Glutamatergic neuron (in vitro differentiated cells): ENCODE results near the gene DIDO1. TPM values are rescaled to one million over a fixed set of nuclear protein-coding genes. Genes with fewer than 3 reads are reported as not detected.
"Not testable (repeated sequence)": the region's sequence is repeated elsewhere in the genome, so short reads cannot be mapped to it uniquely, and the experiment has no call there.

Experiments
- DNase-seq: peaks from one replicate; pipeline ENCODE4 v3.0.0; 2022
- H3K27ac Mint-ChIP-seq: one replicate; pipeline ENCODE4 v1.8.0; 2020; ENCODE audit warnings: mild to moderate bottlenecking, mixed read lengths, inconsistent platforms; ENCODE audit not compliant: unreplicated experiment
- H3K27me3 Mint-ChIP-seq: one replicate; pipeline ENCODE4 v1.8.0; 2020; ENCODE audit warnings: mild to moderate bottlenecking, moderate library complexity, mixed read lengths, inconsistent platforms; ENCODE audit not compliant: unreplicated experiment
- H3K36me3 Mint-ChIP-seq: one replicate; pipeline ENCODE4 v1.8.0; 2020; ENCODE audit warnings: mild to moderate bottlenecking, mixed read lengths, inconsistent platforms; ENCODE audit not compliant: unreplicated experiment
- H3K4me1 Mint-ChIP-seq: one replicate; pipeline ENCODE4 v1.8.0; 2020; ENCODE audit warnings: mild to moderate bottlenecking, low read depth, mixed read lengths, inconsistent platforms; ENCODE audit not compliant: unreplicated experiment
- H3K4me3 Mint-ChIP-seq: one replicate; pipeline ENCODE4 v1.8.0; 2020; ENCODE audit warnings: mild to moderate bottlenecking, mixed read lengths, inconsistent platforms; ENCODE audit not compliant: unreplicated experiment
- H3K9me3 Mint-ChIP-seq: one replicate; pipeline ENCODE4 v1.8.0; 2020; ENCODE audit warnings: mild to moderate bottlenecking, moderate library complexity, mixed read lengths, inconsistent platforms; ENCODE audit not compliant: unreplicated experiment
- CTCF ChIP-seq: fragments of 200-600 bp; sonication (generic); IDR thresholded peaks from one replicate; pipeline ENCODE4 v1.5.0; 2021; ENCODE audit not compliant: partially characterized antibody, unreplicated experiment
- total RNA-seq: library from RNA; stranded (reverse); fragmentation: NEBNext Ultra II Directional; extraction: Animal tissue kit (Norgen Biotek cat#: 25700); gene quantifications from one replicate; pipeline ENCODE4 v1.2.1, GENCODE V29; 2021; ENCODE audit not compliant: unreplicated experiment

Gene DIDO1
- total RNA-seq, 1 donor from 2014 or later: 77.8 TPM

GRCh38 chr20:62858058-62858830, 68.1 kb downstream of the DIDO1 start:
- H3K9me3 Mint-ChIP-seq: peaks cover 11% of the 10 kb centered on the region
- no peak for TF ChIP-seq CTCF
- peak overlapping the region; percentile 12 for H3K27ac Mint-ChIP-seq
- H3K4me3 Mint-ChIP-seq: peak overlapping the region; percentile 68
- no peak for DNase-seq
- H3K27me3 Mint-ChIP-seq: peaks cover 7% of the 10 kb centered on the region
- peaks cover 17% of the 10 kb centered on the region for H3K4me1 Mint-ChIP-seq
- H3K36me3 Mint-ChIP-seq: peaks cover 11% of the 10 kb centered on the region

DNA sequence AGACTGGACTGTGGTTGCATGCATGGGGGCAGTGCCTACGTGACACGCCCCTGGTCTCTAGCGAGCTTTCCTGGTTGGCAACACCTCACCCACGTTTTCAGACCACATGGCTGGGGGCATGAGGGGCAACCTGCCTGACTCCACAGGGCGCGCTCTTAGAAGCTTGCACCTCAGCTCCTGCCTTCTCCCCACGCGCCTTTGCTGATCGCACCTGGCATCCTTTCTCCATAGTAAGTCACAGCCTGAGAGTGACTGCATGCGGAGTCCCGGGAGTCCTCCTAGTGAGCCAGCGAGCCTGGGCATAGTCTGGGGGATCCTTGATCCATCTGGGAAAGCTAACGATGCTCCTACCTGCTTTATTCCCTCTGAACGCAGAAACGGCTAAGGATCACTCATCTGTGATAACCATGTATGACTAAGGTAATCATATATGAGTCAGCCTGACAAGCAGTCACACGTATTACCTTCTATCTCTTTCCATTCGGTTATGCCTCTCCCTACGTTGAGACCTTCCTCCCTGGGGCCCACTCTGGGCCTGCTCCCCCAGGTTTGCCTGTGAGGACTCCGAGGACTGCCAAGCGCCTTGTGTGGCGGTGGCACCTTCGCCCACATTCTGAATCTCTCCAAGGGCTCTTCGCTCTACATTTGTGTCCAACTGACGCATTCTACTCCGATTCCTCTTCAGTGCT, 69.2 kb downstream of the DIDO1 start:
- TF ChIP-seq CTCF: no peak
- peaks cover 7% of the 10 kb centered on the region for H3K27me3 Mint-ChIP-seq
- H3K36me3 Mint-ChIP-seq: peaks cover 6% of the 10 kb centered on the region
- DNase-seq: no peak
- H3K9me3 Mint-ChIP-seq: peaks cover 8% of the 10 kb centered on the region
- H3K27ac Mint-ChIP-seq: peak overlapping the region; percentile 56
- peaks cover 12% of the 10 kb centered on the region for H3K4me1 Mint-ChIP-seq
- H3K4me3 Mint-ChIP-seq: no peak overlapping the region

GRCh38 chr20:62855120-62855519, 71.2 kb downstream of the DIDO1 start:
- peaks cover 7% of the 10 kb centered on the region for H3K27me3 Mint-ChIP-seq
- H3K36me3 Mint-ChIP-seq: peaks cover 6% of the 10 kb centered on the region
- H3K4me1 Mint-ChIP-seq: peaks cover 10% of the 10 kb centered on the region

GRCh38 chr20:62854121-62854520, 72.2 kb downstream of the DIDO1 start:
- no peak for DNase-seq
- Mint-ChIP-seq H3K27ac (no peak overlapping the region), H3K9me3 (peaks cover 3% of the 10 kb centered on the region), H3K36me3 (peaks cover 6% of the 10 kb centered on the region), H3K27me3 (peaks cover 1% of the 10 kb centered on the region), H3K4me3 (no peak overlapping the region), H3K4me1 (peaks cover 6% of the 10 kb centered on the region)
- TF ChIP-seq CTCF: no peak

More at GRCh38 chr20:62855120-62855519, 71.2 kb downstream of the DIDO1 start:
- peaks cover 5% of the 10 kb centered on the region for H3K9me3 Mint-ChIP-seq
- no peak for TF ChIP-seq CTCF
- no peak for DNase-seq
- no peak overlapping the region for H3K27ac Mint-ChIP-seq
- no peak overlapping the region for H3K4me3 Mint-ChIP-seq

DNA sequence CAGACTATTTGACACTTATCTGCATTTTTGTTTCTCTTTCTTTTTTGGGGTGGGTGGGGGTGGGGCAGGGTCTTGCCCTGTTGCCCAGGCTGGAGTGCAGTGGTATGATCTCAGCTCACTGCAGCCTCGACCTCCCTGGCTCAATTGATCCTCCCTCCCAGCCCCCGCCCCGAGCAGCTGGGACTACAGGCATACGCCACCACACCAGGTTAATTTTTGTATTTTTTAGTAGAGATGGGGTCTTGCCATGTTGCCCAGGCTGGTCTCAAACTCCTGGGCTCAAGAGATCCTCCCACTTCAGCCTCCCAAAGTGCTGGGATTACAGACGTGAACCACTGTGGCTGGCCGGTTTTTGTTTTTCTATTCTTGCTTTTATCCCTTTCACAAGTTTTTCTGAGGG, 73.0 kb downstream of the DIDO1 start:
- H3K9me3 Mint-ChIP-seq, H3K27ac Mint-ChIP-seq, H3K4me3 Mint-ChIP-seq, H3K4me1 Mint-ChIP-seq, DNase-seq, H3K36me3 Mint-ChIP-seq, H3K27me3 Mint-ChIP-seq: not testable (repeated sequence)
